Naive B cell (primary cell): ENCODE measurements around the gene SLC22A24. TPM values are rescaled to one million over a fixed set of nuclear protein-coding genes. Genes with fewer than 3 reads are reported as not detected.

ENCODE experiments used
- ATAC-seq, 2 donors: fragments of 150-1000 bp; cut with Tn5 transposase; 2 replicates each; pipeline ENCODE4 v1.10.0; 2021; ENCODE audit warnings: low read depth in 2 of 2, mild to moderate bottlenecking in 2 of 2, moderate library complexity in 2 of 2
- DNase-seq: peaks from one replicate; pipeline ENCODE4 v3.0.0; 2022
- H3K27ac Mint-ChIP-seq, 6 donors: one replicate each; pipeline ENCODE4 v1.8.0; 2020 to 2022; ENCODE audit warnings: mild to moderate bottlenecking in 6 of 6, mixed read lengths in 6 of 6, moderate library complexity in 5 of 6, inconsistent platforms in 2 of 6
- H3K27me3 Mint-ChIP-seq, 3 donors: one replicate each; pipeline ENCODE4 v1.8.0; 2021 to 2022; ENCODE audit warnings: mixed read lengths in 3 of 3, mild to moderate bottlenecking in 1 of 3
- H3K36me3 Mint-ChIP-seq, 2 donors: one replicate each; pipeline ENCODE4 v1.8.0; 2020 to 2022; ENCODE audit warnings: mixed read lengths in 2 of 2, inconsistent platforms in 1 of 2, mild to moderate bottlenecking in 1 of 2
- H3K4me1 Mint-ChIP-seq, 3 donors: one replicate each; pipeline ENCODE4 v1.8.0; 2020 to 2022; ENCODE audit warnings: mixed read lengths in 3 of 3, inconsistent platforms in 1 of 3, mild to moderate bottlenecking in 1 of 3, moderate library complexity in 1 of 3
- H3K4me3 Mint-ChIP-seq, 8 donors: one replicate each; pipeline ENCODE4 v1.8.0; 2020 to 2022; ENCODE audit warnings: mild to moderate bottlenecking in 8 of 8, mixed read lengths in 8 of 8, moderate library complexity in 8 of 8, inconsistent platforms in 2 of 8
- H3K9me3 Mint-ChIP-seq, 7 donors: one replicate each; pipeline ENCODE4 v1.8.0; 2020 to 2022; ENCODE audit warnings: mixed read lengths in 7 of 7, mild to moderate bottlenecking in 5 of 7, inconsistent platforms in 2 of 7, moderate library complexity in 1 of 7
- polyA plus RNA-seq, 6 donors: library from polyadenylated mRNA; unstranded; fragments of 300-500 nt; fragmentation: Illumina TruSeq; gene quantifications; one replicate each; pipeline ENCODE4 v1.2.3, GENCODE V29; 2021; ENCODE audit warnings: low read depth in 6 of 6

SLC22A24 gene
- polyA plus RNA-seq, 6 donors from 2014 or later: not detected

- Mint-ChIP-seq H3K9me3 (peaks cover 0 to 8% (median 1%) of the 10 kb centered on the region in 7 donors), H3K27ac (peak overlapping the region in 1 of 6 donors; percentile 49), H3K36me3 (no peaks in the 10 kb centered on the region), H3K4me3 (no peak overlapping the region), H3K4me1 (peaks cover 0 to 3% (median 0%) of the 10 kb centered on the region in 3 donors), H3K27me3 (peaks cover 32 to 58% (median 54%) of the 10 kb centered on the region in 3 donors)
- ATAC-seq (no peak), DNase-seq (no peak)
These were observed 111.6 kb downstream of the SLC22A24 start for GRCh38 chr11:63032457-63032856.

Other genes with a start within 250 kb of the SLC22A24 start
- not detected for gene CHRM1, start 222.9 kb downstream of the SLC22A24 start, polyA plus RNA-seq
- gene SLC22A6, start 159.3 kb downstream of the SLC22A24 start, polyA plus RNA-seq: not detected
- gene SLC22A8, start 128.4 kb downstream of the SLC22A24 start, polyA plus RNA-seq: not detected
- gene SLC22A25, start 99.4 kb upstream of the SLC22A24 start, polyA plus RNA-seq: not detected
- gene SLC22A9, start 225.6 kb upstream of the SLC22A24 start, polyA plus RNA-seq: not detected